ENCODE data around the gene CCNO.

Gene CCNO

DNA sequence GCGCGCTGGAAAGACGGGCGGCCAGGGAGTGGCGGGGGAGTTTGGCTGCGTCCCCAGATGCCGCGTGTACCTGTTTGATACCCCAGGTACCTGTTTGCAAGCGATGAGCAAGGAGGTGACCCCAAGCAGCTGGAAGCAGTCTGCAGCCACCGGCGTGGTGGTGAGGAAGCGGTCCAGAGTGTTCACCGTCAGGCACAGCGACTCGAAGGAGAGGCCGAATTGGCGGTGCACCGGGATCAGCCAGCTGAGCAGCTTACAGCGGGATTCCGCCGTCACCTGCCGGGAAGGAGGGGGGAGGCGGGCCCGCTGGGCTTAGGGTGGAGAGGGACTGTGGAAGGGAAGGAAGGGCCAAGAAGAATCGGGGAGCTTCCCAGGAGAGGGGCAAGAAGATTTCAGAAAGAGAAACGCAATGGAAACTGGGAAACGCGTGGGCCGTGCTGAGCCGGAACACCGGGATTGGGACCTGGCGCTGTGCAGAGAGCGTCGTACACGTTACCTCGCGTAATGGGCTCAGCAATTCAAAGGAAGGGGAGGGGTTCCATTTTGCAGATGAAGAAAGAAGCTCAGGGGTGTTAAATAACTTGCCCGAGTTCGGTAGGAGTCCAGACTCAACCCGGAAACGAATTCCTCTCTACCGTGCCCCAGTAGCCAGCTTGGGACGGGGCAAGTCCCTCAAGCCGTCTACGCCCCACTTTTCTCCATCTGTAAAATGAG, 980 bp downstream of the CCNO start:
- Histone ChIP-seq H3K9me3 (ENCODE audit: control insufficient read depth, low read length) (no peaks in the 10 kb centered on the region), H3K36me3 (ENCODE audit: control insufficient read depth, insufficient read depth, low read length) (no peaks in the 10 kb centered on the region), H3K27ac (peak overlapping the region; percentile 65), H3K9ac (peak overlapping the region; percentile 49), H2AFZ (peak overlapping the region; percentile 95), H3K79me2 (no peaks in the 10 kb centered on the region), H3K4me1 (peaks cover 2% of the 10 kb centered on the region), H3K4me2 (ENCODE audit: low read length) (peak overlapping the region; percentile 99), H3K4me3 (ENCODE audit: low read depth, low read length) (peak overlapping the region; percentile 69), H3K27me3 (ENCODE audit: control insufficient read depth, insufficient read depth, low read length) (no peaks in the 10 kb centered on the region)
- TF ChIP-seq, protein P1, sequence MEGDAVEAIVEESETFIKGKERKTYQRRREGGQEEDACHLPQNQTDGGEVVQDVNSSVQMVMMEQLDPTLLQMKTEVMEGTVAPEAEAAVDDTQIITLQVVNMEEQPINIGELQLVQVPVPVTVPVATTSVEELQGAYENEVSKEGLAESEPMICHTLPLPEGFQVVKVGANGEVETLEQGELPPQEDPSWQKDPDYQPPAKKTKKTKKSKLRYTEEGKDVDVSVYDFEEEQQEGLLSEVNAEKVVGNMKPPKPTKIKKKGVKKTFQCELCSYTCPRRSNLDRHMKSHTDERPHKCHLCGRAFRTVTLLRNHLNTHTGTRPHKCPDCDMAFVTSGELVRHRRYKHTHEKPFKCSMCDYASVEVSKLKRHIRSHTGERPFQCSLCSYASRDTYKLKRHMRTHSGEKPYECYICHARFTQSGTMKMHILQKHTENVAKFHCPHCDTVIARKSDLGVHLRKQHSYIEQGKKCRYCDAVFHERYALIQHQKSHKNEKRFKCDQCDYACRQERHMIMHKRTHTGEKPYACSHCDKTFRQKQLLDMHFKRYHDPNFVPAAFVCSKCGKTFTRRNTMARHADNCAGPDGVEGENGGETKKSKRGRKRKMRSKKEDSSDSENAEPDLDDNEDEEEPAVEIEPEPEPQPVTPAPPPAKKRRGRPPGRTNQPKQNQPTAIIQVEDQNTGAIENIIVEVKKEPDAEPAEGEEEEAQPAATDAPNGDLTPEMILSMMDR (IDR thresholded peaks at IDR 0.05): no peak

DNA sequence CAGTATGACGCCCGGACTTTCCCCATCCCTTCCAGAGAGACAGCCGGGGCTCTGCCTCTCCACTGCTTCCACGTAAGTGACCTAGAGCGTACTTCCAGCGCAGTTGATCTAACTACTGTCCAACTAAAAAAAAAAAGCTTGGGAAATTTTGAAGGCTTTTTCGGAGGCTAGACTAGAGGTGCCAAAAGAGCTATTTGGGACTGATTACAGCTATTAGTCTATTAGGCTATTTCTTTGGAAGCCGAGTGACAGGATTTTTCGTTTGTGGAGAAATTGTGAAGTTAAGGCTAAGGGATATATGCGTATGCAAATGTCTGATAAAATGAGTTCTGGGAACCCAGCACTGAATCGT, 1.5 kb downstream of the CCNO start:
- H3K9me3 ChIP-seq (ENCODE audit: control insufficient read depth, low read length): no peaks in the 10 kb centered on the region
- peaks cover 2% of the 10 kb centered on the region for H3K4me1 ChIP-seq
- H3K36me3 ChIP-seq (ENCODE audit: control insufficient read depth, insufficient read depth, low read length): no peaks in the 10 kb centered on the region
- H3K27ac ChIP-seq: no peak overlapping the region
- peak overlapping the region; percentile 69 for H3K4me3 ChIP-seq (ENCODE audit: low read depth, low read length)
- H3K4me2 ChIP-seq (ENCODE audit: low read length): peak overlapping the region; percentile 99
- no peaks in the 10 kb centered on the region for H3K27me3 ChIP-seq (ENCODE audit: control insufficient read depth, insufficient read depth, low read length)
- no peaks in the 10 kb centered on the region for H3K79me2 ChIP-seq
- no peak overlapping the region for H3K9ac ChIP-seq
- peak overlapping the region; percentile 95 for H2AFZ ChIP-seq
- TF ChIP-seq, protein P1 (IDR thresholded peaks at IDR 0.05): no peak

DNA sequence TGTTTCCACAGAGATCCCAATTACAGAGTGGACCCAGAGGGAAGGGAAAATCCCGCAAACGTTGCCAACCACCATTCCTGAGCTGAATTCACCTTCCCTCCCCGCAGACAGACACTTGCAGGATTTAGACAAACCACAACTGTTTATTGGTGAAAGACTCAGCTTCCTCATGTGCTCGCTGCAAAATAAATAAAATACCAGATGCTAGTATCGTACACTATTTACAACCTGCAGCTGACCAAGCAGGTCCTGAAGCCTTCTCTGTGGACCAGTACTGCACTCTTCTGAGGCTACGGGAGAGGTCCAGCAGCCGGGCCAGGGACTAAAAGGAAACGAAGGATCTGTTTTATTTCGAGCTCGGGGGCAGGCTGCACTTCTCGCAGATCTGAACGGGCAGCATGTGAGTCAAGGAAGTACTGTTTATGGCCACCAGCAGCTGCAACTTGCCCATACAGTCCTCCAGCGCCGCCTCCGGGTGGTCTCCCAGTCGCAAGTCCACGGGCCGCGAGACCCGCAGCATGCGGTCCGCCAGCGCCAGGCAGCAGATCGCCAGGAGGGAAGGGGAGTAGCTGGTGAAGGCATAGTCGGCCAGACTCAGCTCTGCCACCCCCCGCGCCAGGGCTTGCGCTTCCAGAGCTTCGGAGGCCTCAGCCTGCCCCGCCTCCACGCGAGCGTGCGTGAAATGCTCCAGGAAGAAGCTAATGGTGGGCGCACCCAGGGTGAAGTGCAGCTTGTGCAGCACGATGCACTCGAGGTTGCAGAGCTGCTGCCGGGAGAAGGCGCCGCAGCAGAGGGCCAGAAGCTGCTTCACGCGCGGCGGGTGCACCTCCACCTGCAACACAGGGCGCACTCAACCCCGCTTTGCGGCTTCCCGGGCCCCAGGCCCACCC, 2.1 kb downstream of the CCNO start:
- H3K9me3 ChIP-seq (ENCODE audit: control insufficient read depth, low read length): no peaks in the 10 kb centered on the region
- no peak overlapping the region for H2AFZ ChIP-seq
- H3K4me1 ChIP-seq: peaks cover 2% of the 10 kb centered on the region
- no peaks in the 10 kb centered on the region for H3K36me3 ChIP-seq (ENCODE audit: control insufficient read depth, insufficient read depth, low read length)
- H3K4me2 ChIP-seq (ENCODE audit: low read length): no peak overlapping the region
- H3K27ac ChIP-seq: no peak overlapping the region
- no peak overlapping the region for H3K9ac ChIP-seq
- TF ChIP-seq, protein P1 (IDR thresholded peaks at IDR 0.05): no peak
- H3K79me2 ChIP-seq: no peaks in the 10 kb centered on the region
- no peak overlapping the region for H3K4me3 ChIP-seq (ENCODE audit: low read depth, low read length)
- H3K27me3 ChIP-seq (ENCODE audit: control insufficient read depth, insufficient read depth, low read length): no peaks in the 10 kb centered on the region

DNA sequence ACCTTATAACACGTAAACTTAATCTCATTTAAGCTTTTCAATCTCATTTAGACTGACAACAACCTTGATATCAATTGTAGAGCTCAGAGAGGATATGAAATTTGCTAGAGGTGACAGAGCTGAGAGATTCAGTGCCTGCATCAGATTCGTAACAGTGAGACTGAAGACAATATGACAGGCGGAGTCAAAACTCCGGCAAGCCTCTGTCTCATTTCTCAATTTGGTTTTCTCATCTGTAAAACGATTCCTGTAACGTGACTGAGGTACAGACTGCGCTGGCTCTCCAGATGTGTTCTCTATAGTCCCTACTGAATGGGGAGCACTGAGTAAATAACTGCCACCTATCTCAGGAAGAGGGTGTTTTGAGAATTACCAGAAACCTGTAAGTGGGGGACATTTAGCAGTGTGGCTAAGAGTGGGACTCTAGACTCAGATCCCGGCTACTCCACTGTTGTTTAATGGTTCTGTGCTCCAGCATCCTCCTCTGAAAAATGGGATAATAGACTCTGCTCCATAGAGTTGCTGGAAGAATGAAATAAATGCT, 3.2 kb downstream of the CCNO start:
- H3K36me3 ChIP-seq (ENCODE audit: control insufficient read depth, insufficient read depth, low read length): no peaks in the 10 kb centered on the region
- TF ChIP-seq, protein P1 (IDR thresholded peaks at IDR 0.05): no peak
- no peak overlapping the region for H3K4me2 ChIP-seq (ENCODE audit: low read length)
- H3K79me2 ChIP-seq: no peaks in the 10 kb centered on the region
- no peak overlapping the region for H2AFZ ChIP-seq
- H3K4me3 ChIP-seq (ENCODE audit: low read depth, low read length): no peak overlapping the region
- H3K9ac ChIP-seq: no peak overlapping the region
- H3K27ac ChIP-seq: no peak overlapping the region
- no peaks in the 10 kb centered on the region for H3K27me3 ChIP-seq (ENCODE audit: control insufficient read depth, insufficient read depth, low read length)
- peaks cover 2% of the 10 kb centered on the region for H3K4me1 ChIP-seq
- no peaks in the 10 kb centered on the region for H3K9me3 ChIP-seq (ENCODE audit: control insufficient read depth, low read length)

Measured in parathyroid adenoma (tissue), 2 donors.